K562 (cell line): ENCODE results near the gene LRRC41. TPM values are rescaled to one million over a fixed set of nuclear protein-coding genes. Genes with fewer than 3 reads are reported as not detected.
A peak's percentile ranks its signal among the peaks of the same experiment; 100 is the strongest.

Source experiments
- ARID2 ChIP-seq: fragments of 450-650 bp; IDR thresholded peaks from 2 replicates; pipeline ENCODE4 v1.6.1; 2017; ENCODE audit warnings: antibody characterized with exemption, mild to moderate bottlenecking
- CHCHD3 ChIP-seq: fragments of 250-450 bp; sonication (Bioruptor Pico); IDR thresholded peaks from 2 replicates; pipeline ENCODE4 v2.1.2; 2022; ENCODE audit warnings: mild to moderate bottlenecking
- CHD2 ChIP-seq: IDR thresholded peaks from 2 replicates; pipeline ENCODE4 v1.6.1; 2011; ENCODE audit warnings: low read depth, low read length
- CSDE1 ChIP-seq, 2 experiments: fragments of 450-650 bp; IDR thresholded peaks; 2 replicates each; pipeline ENCODE4 v1.6.1; 2016; ENCODE audit warnings: mild to moderate bottlenecking in 1 of 2
- EHMT2 ChIP-seq: fragments of 450-650 bp; IDR thresholded peaks from 2 replicates; pipeline ENCODE4 v1.6.1; 2018; ENCODE audit warnings: antibody characterized with exemption
- ELF2 ChIP-seq: fragments of 250-450 bp; sonication (Bioruptor Pico); IDR thresholded peaks from 2 replicates; pipeline ENCODE4 v1.5.0; 2021; ENCODE audit warnings: mild to moderate bottlenecking
- EP400 ChIP-seq: fragments of 450-650 bp; IDR thresholded peaks from 2 replicates; pipeline ENCODE4 v1.6.1; 2017; ENCODE audit warnings: antibody characterized with exemption, mild to moderate bottlenecking, moderate library complexity
- FIP1L1 ChIP-seq: fragments of 200-400 bp; formaldehyde crosslinking; IDR thresholded peaks from 2 replicates; pipeline ENCODE4 v1.6.1; 2018; ENCODE audit warnings: mild to moderate bottlenecking, low read depth, low read length; ENCODE audit not compliant: poor library complexity, severe bottlenecking
- GABPB1 ChIP-seq: sonication (generic); formaldehyde crosslinking; IDR thresholded peaks from 2 replicates; pipeline ENCODE4 v1.8.0; 2022; ENCODE audit warnings: mild to moderate bottlenecking, missing genetic modification reagents
- GATA2 ChIP-seq: sonication (generic); formaldehyde crosslinking; IDR thresholded peaks from 2 replicates; pipeline ENCODE4 v1.4.0; 2020; ENCODE audit warnings: mild to moderate bottlenecking, missing genetic modification reagents
- GTF3C2 ChIP-seq: IDR thresholded peaks from 3 replicates; pipeline ENCODE4 v1.6.1; 2011; ENCODE audit warnings: borderline replicate concordance, mild to moderate bottlenecking, moderate library complexity; ENCODE audit not compliant: insufficient read length; ENCODE audit errors: extremely low read depth
- HEY1 ChIP-seq: fragments of 250-450 bp; sonication (Bioruptor Pico); IDR thresholded peaks from 2 replicates; pipeline ENCODE4 v1.5.0; 2020; ENCODE audit warnings: mild to moderate bottlenecking, moderate library complexity, borderline replicate concordance
- OTX1 ChIP-seq: fragments of 450-650 bp; formaldehyde crosslinking; IDR thresholded peaks from 2 replicates; pipeline ENCODE4 v1.4.0; 2022; ENCODE audit warnings: mild to moderate bottlenecking
- PREB ChIP-seq: sonication (generic); formaldehyde crosslinking; IDR thresholded peaks from 2 replicates; pipeline ENCODE4 v1.8.1; 2023; ENCODE audit warnings: mild to moderate bottlenecking, missing genetic modification reagents
- PYGO2 ChIP-seq: fragments of 450-650 bp; IDR thresholded peaks from 2 replicates; pipeline ENCODE4 v1.6.1; 2016; ENCODE audit warnings: mild to moderate bottlenecking, missing genetic modification characterization, moderate library complexity, missing compliant biosample characterization
- RB1 ChIP-seq: fragments of 450-650 bp; IDR thresholded peaks from 2 replicates; pipeline ENCODE4 v1.6.1; 2017; ENCODE audit warnings: low read depth, mild to moderate bottlenecking
- RCOR1 ChIP-seq, 2 experiments: IDR thresholded peaks; 2 replicates each; pipeline ENCODE4 v1.6.1; 2012; ENCODE audit warnings: low read depth in 2 of 2, low read length in 2 of 2, borderline replicate concordance in 1 of 2, improper control_type of control experiment in 1 of 2
- ZKSCAN8 ChIP-seq: fragments of 200-800 bp; sonication (Bioruptor generic); IDR thresholded peaks from 2 replicates; pipeline ENCODE4 v1.6.1; 2016; ENCODE audit warnings: missing genetic modification characterization, missing compliant biosample characterization
- ZNF354B ChIP-seq: fragments of 250-450 bp; sonication (Bioruptor Pico); IDR thresholded peaks from 2 replicates; pipeline ENCODE4 v1.4.0; 2020
- ZNF57 ChIP-seq: fragments of 450-650 bp; formaldehyde crosslinking; IDR thresholded peaks from 2 replicates; pipeline ENCODE4 v1.4.0; 2020; ENCODE audit warnings: mild to moderate bottlenecking, moderate library complexity
- ZNF77 ChIP-seq: fragments of 250-450 bp; sonication (Bioruptor Pico); IDR thresholded peaks from 2 replicates; pipeline ENCODE4 v1.5.0; 2020
- polyA plus RNA-seq, 8 experiments: library from polyadenylated mRNA; depleted of rRNA in 4 of 8; stranded (reverse) in 5 of 8; unstranded in 3 of 8; fragments of >200 nt; fragmentation: Nextera tagmentation in 2 of 8; fragmentation: Illumina TruSeq in 1 of 8; extraction: Ambion mirVana in 2 of 8; extraction: Trizol in 1 of 8; gene quantifications; 2 replicates each; pipeline versions ENCODE4 v1.2.1 to v1.2.3, GENCODE V29; 2011 to 2014; ENCODE audit warnings: inconsistent platforms in 1 of 8, missing spikeins in 1 of 8
- total RNA-seq, 7 experiments: library from RNA; depleted of rRNA in 6 of 7; stranded (reverse); fragments of >200 nt in 6 of 7; fragmentation: Illumina TruSeq in 2 of 7; extraction: Trizol in 2 of 7; gene quantifications; 2 replicates each; pipeline versions ENCODE4 v1.2.1 to v1.2.3, GENCODE V29; 2011 to 2021; ENCODE audit warnings: low replicate concordance in 1 of 7
- TF ChIP-seq, protein P1 (sequence below): fragments of 450-650 bp; IDR thresholded peaks from 2 replicates; pipeline ENCODE4 v1.6.1; 2016
- TF ChIP-seq, protein P2 (sequence below): fragments of 450-650 bp; formaldehyde crosslinking; IDR thresholded peaks from 2 replicates; pipeline ENCODE4 v1.4.0; 2020; ENCODE audit warnings: mild to moderate bottlenecking, moderate library complexity

LRRC41 gene
- total and polyA plus RNA-seq, 9 of the 15 experiments (the other 6 are each of a cell fraction or from before 2014, with no cell fraction given) = 10.5 to 64.7 (median 44.2) TPM

DNA sequence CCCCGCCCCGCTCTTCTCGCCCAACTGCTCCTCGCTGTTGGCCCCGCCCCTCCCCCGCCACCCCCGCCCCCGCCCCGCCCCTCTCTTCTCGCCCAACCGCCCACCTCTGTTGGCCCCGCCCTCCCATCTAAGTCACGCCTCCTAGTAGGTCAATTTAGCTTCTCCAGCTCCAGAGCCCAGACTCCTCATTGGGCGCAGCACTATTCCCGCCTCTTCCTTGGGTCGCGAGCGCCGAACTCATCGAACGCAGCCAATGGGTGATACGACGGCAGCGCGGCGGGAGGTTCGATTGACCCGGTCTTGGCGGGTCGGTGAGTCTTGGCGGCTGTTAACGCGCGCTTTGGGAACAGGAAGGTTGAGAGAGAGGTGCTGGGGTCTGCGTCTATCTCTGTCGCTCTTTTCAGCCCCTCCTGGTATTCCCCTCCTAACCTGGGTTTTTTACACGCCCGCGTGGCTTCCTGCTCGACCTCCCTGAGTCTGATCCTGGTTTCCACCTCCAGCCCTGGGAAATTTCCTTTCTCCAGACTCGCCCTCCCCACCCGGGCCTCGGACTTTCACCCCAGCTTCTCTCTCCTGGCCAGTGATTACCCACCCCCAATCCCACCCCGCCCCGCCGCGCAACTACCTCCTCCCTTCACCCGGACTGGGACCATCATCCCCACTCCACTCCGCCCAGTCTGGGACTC lies 55.8 kb downstream of the LRRC41 start, which contains the start of gene RAD54L (continued):
- TF ChIP-seq HEY1 (CRISPR knock-in tag) = no peak
- peak; percentile 86 for TF ChIP-seq CHD2
- no peak for TF ChIP-seq ZNF77 (CRISPR knock-in tag)
- peak; percentile 87 for TF ChIP-seq EP400
- peak; percentile 100 for TF ChIP-seq RB1
- TF ChIP-seq CSDE1 (IDR thresholded peaks at IDR 0.05) = no peak
- TF ChIP-seq ZNF57 (CRISPR knock-in tag) = no peak
- TF ChIP-seq ARID2 = no peak
- TF ChIP-seq EHMT2 = no peak
- peak in 1 of 2 experiments; percentile 61; a peak in 2 of 4 replicates for TF ChIP-seq RCOR1 (IDR thresholded peaks at IDR 0.05; ENCODE audit: borderline replicate concordance in 1 of 2, low read depth in 2 of 2, low read length in 2 of 2)
- TF ChIP-seq OTX1 (CRISPR knock-in tag) = no peak
- TF ChIP-seq PREB = no peak
- TF ChIP-seq ZKSCAN8 (CRISPR knock-in tag) = no peak
- TF ChIP-seq CHCHD3 (CRISPR knock-in tag) = no peak
- TF ChIP-seq, protein P1, sequence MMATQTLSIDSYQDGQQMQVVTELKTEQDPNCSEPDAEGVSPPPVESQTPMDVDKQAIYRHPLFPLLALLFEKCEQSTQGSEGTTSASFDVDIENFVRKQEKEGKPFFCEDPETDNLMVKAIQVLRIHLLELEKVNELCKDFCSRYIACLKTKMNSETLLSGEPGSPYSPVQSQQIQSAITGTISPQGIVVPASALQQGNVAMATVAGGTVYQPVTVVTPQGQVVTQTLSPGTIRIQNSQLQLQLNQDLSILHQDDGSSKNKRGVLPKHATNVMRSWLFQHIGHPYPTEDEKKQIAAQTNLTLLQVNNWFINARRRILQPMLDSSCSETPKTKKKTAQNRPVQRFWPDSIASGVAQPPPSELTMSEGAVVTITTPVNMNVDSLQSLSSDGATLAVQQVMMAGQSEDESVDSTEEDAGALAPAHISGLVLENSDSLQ = peak; percentile 52; the same call in 1 of the 2 replicates
- no peak for TF ChIP-seq FIP1L1
- TF ChIP-seq, protein P2, sequence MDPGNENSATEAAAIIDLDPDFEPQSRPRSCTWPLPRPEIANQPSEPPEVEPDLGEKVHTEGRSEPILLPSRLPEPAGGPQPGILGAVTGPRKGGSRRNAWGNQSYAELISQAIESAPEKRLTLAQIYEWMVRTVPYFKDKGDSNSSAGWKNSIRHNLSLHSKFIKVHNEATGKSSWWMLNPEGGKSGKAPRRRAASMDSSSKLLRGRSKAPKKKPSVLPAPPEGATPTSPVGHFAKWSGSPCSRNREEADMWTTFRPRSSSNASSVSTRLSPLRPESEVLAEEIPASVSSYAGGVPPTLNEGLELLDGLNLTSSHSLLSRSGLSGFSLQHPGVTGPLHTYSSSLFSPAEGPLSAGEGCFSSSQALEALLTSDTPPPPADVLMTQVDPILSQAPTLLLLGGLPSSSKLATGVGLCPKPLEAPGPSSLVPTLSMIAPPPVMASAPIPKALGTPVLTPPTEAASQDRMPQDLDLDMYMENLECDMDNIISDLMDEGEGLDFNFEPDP (CRISPR knock-in tag) = no peak
- no peak for TF ChIP-seq ZNF354B (CRISPR knock-in tag)
- TF ChIP-seq ELF2 = no peak
- TF ChIP-seq GATA2 (CRISPR knock-in tag) = no peak
- no peak for TF ChIP-seq PYGO2
- TF ChIP-seq GABPB1 = peak; percentile 91
- TF ChIP-seq GTF3C2 = no peak
